Measurements from ENCODE around the gene TSACC. TPM values are rescaled to one million over a fixed set of nuclear protein-coding genes. Genes with fewer than 3 reads are reported as not detected.
"Not testable (repeated sequence)": the region's sequence is repeated elsewhere in the genome, so short reads cannot be mapped to it uniquely, and the experiment has no call there.

Gene TSACC
- total RNA-seq, 1 experiment from 2014 or later: 0.51 TPM

DNA sequence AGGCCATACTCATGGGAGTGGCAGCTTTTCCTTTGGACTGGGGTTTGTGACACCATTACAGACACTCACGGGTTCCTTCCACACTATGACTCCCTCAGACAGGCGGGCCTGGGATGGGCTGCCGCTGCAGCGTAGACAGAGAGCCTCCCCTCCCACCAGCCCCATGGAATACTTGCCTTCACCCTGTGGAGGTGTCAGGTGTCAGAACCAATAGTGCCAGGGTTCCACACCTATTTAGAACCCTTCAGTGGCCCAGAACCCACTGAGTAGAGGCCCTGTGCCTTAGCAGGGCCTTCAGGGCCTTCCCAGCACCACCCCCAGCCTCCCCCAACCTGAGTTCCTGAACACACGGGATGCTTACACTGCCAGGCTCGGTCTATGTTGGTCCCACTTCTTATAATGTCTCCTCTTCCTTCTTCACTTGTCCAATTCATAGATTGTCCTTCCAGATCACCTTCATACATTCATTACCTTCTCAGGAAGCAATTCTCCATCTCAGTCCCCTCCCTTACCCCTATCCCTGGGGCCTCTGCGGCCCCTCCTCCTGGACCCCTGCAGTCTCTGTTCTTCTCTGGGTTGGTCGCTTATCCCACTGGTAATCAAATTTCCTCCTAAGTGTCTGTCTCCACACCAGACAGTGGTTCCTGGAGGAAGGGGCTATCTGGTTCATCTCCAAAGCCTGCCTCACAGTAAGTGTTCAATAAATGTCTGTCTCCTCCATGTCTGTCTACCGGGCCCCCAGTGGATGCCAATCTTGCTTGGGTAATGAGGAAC is 29.2 kb downstream of the TSACC start:
- H3K4me1 ChIP-seq (ENCODE audit: insufficient read depth, low read length): peaks cover 5% of the 10 kb centered on the region; the same call in 1 of the 2 replicates
- ChIA-PET CTCF (no interaction called here), POLR2A (ENCODE audit: unreplicated experiment) (no interaction called here)
- H3K4me3 ChIP-seq (ENCODE audit: low read length): no peak overlapping the region
- DNase-seq (no peak), ATAC-seq (no peak)
- no TSS peak for BruUV-seq (replicated peaks)
- no peak overlapping the region for H3K27ac ChIP-seq (ENCODE audit: low read length)
- no peaks in the 10 kb centered on the region for H3F3A ChIP-seq (ENCODE audit: low read length, unreplicated experiment)
- no peak overlapping the region for H3K9ac ChIP-seq (ENCODE audit: low read length)
- no peak overlapping the region for H3K4me2 ChIP-seq (ENCODE audit: low read length)
- no peaks in the 10 kb centered on the region for H4K20me1 ChIP-seq (ENCODE audit: low read length)
- H3K9me2 ChIP-seq (replicated peaks; ENCODE audit: low read length): no peaks in the 10 kb centered on the region
- H3K79me2 ChIP-seq (ENCODE audit: low read length): no peaks in the 10 kb centered on the region
- H2AFZ ChIP-seq (ENCODE audit: low read length): no peak overlapping the region
- intact Hi-C loops (cut with micrococcal nuclease): no loop called here
- TF ChIP-seq EZH2phosphoT487 (IDR thresholded peaks at IDR 0.05; ENCODE audit: borderline replicate concordance, low read length) (no peak), EZH2 (IDR thresholded peaks at IDR 0.05; ENCODE audit: low read length, unreplicated experiment) (no peak)
- TF ChIP-seq, protein P1, sequence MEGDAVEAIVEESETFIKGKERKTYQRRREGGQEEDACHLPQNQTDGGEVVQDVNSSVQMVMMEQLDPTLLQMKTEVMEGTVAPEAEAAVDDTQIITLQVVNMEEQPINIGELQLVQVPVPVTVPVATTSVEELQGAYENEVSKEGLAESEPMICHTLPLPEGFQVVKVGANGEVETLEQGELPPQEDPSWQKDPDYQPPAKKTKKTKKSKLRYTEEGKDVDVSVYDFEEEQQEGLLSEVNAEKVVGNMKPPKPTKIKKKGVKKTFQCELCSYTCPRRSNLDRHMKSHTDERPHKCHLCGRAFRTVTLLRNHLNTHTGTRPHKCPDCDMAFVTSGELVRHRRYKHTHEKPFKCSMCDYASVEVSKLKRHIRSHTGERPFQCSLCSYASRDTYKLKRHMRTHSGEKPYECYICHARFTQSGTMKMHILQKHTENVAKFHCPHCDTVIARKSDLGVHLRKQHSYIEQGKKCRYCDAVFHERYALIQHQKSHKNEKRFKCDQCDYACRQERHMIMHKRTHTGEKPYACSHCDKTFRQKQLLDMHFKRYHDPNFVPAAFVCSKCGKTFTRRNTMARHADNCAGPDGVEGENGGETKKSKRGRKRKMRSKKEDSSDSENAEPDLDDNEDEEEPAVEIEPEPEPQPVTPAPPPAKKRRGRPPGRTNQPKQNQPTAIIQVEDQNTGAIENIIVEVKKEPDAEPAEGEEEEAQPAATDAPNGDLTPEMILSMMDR (conservative IDR thresholded peaks at IDR 0.05; ENCODE audit: low read depth, low read length): no peak
- H3K9me3 ChIP-seq (ENCODE audit: low read length): no peaks in the 10 kb centered on the region
- no peaks in the 10 kb centered on the region for H3K27me3 ChIP-seq (ENCODE audit: low read length)
- no peaks in the 10 kb centered on the region for H3K36me3 ChIP-seq (ENCODE audit: low read depth, low read length)

DNA sequence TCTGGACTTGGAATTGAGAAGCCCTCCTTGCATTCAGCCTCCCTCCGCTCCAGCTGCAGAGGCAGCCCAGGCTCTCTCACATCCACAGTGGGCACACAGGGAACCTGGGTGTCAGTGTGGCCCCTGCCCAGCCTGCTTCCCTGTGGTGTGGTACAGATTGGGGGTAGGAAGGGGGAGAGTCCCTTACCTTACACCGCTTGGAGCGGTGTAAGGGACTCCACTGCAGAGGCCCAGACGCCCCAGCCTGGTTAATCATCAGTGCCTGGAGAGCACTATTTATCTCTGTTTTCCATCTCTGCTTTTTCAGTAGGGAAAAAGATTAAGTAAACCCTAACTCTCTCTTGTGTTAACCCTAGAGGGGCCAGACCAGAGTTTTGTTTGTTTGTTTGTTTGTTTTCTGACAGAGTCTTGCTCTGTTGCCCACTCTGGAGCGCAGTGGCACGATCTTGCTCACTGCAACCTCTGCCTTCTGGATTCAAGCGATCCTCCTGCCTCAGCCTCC is 29.9 kb downstream of the TSACC start:
- H3K4me1 ChIP-seq (ENCODE audit: insufficient read depth, low read length): peaks cover 5% of the 10 kb centered on the region; the same call in 1 of the 2 replicates
- H3K4me3 ChIP-seq (ENCODE audit: low read length): no peak overlapping the region
- no peaks in the 10 kb centered on the region for H3K79me2 ChIP-seq (ENCODE audit: low read length)
- no peaks in the 10 kb centered on the region for H3K27me3 ChIP-seq (ENCODE audit: low read length)
- no peak overlapping the region for H3K4me2 ChIP-seq (ENCODE audit: low read length)
- ATAC-seq (0 out of 2 replicates have a peak, but pooled peaks have one; percentile 8), DNase-seq (no peak)
- no peak for TF ChIP-seq EZH2phosphoT487 (IDR thresholded peaks at IDR 0.05; ENCODE audit: borderline replicate concordance, low read length)
- TF ChIP-seq EZH2 (IDR thresholded peaks at IDR 0.05; ENCODE audit: low read length, unreplicated experiment): no peak
- no peaks in the 10 kb centered on the region for H3K9me2 ChIP-seq (replicated peaks; ENCODE audit: low read length)
- H3K9ac ChIP-seq (ENCODE audit: low read length): no peak overlapping the region
- ChIA-PET POLR2A (ENCODE audit: unreplicated experiment) (interaction anchor here (0.5 kb wide), 1 partner anchor 279 kb away, joined by 9 read pairs; no protein-coding TSS in a partner anchor), CTCF (no interaction called here)
- H3K9me3 ChIP-seq (ENCODE audit: low read length): no peaks in the 10 kb centered on the region
- no peak overlapping the region for H3K27ac ChIP-seq (ENCODE audit: low read length)
- H2AFZ ChIP-seq (ENCODE audit: low read length): no peak overlapping the region
- no peaks in the 10 kb centered on the region for H3F3A ChIP-seq (ENCODE audit: low read length, unreplicated experiment)
- intact Hi-C loops (cut with micrococcal nuclease): no loop called here
- H3K36me3 ChIP-seq (ENCODE audit: low read depth, low read length): no peaks in the 10 kb centered on the region
- H4K20me1 ChIP-seq (ENCODE audit: low read length): no peaks in the 10 kb centered on the region
- no TSS peak for BruUV-seq (replicated peaks)

GRCh38 chr1:156368889-156369684 is 30.8 kb downstream of the TSACC start, which contains the start of gene RHBG:
TSS of gene RHBG (plus strand) at chr1:156369211. CDS start at chr1:156369250, 39 bp downstream.
- H3K27me3 ChIP-seq (ENCODE audit: low read length): no peaks in the 10 kb centered on the region
- BruUV-seq (replicated peaks): no TSS peak
- ATAC-seq (peak; percentile 92), DNase-seq (peak; percentile 72)
- H3K4me3 ChIP-seq (ENCODE audit: low read length): peak within 1 kb of the TSS; percentile 80
- H3F3A ChIP-seq (ENCODE audit: low read length, unreplicated experiment): no peaks in the 10 kb centered on the region
- H4K20me1 ChIP-seq (ENCODE audit: low read length): no peaks in the 10 kb centered on the region
- no peaks in the 10 kb centered on the region for H3K79me2 ChIP-seq (ENCODE audit: low read length)
- POLR2A ChIA-PET (ENCODE audit: unreplicated experiment): interaction anchor here (0.5 kb wide), 1 partner anchor 279 kb away, joined by 9 read pairs; no protein-coding TSS in a partner anchor
- peak within 1 kb of the TSS; percentile 98 for H2AFZ ChIP-seq (ENCODE audit: low read length)
- CTCF ChIA-PET: no interaction called here
- H3K9ac ChIP-seq (ENCODE audit: low read length): peak within 1 kb of the TSS; percentile 53
- intact Hi-C loops (cut with micrococcal nuclease): no loop called here
- peak within 1 kb of the TSS; percentile 99 for H3K4me2 ChIP-seq (ENCODE audit: low read length)
- TF ChIP-seq EZH2 (IDR thresholded peaks at IDR 0.05; ENCODE audit: low read length, unreplicated experiment) (no peak), EZH2phosphoT487 (IDR thresholded peaks at IDR 0.05; ENCODE audit: borderline replicate concordance, low read length) (no peak)
- TF ChIP-seq, protein P1 (conservative IDR thresholded peaks at IDR 0.05; ENCODE audit: low read depth, low read length): no peak
- H3K4me1 ChIP-seq (ENCODE audit: insufficient read depth, low read length): peaks cover 5% of the 10 kb centered on the region; the same call in 1 of the 2 replicates
- H3K9me3 ChIP-seq (ENCODE audit: low read length): no peaks in the 10 kb centered on the region
- no peak within 1 kb of the TSS for H3K27ac ChIP-seq (ENCODE audit: low read length)
- no peaks in the 10 kb centered on the region for H3K9me2 ChIP-seq (replicated peaks; ENCODE audit: low read length)
- H3K36me3 ChIP-seq (ENCODE audit: low read depth, low read length): no peaks in the 10 kb centered on the region

DNA sequence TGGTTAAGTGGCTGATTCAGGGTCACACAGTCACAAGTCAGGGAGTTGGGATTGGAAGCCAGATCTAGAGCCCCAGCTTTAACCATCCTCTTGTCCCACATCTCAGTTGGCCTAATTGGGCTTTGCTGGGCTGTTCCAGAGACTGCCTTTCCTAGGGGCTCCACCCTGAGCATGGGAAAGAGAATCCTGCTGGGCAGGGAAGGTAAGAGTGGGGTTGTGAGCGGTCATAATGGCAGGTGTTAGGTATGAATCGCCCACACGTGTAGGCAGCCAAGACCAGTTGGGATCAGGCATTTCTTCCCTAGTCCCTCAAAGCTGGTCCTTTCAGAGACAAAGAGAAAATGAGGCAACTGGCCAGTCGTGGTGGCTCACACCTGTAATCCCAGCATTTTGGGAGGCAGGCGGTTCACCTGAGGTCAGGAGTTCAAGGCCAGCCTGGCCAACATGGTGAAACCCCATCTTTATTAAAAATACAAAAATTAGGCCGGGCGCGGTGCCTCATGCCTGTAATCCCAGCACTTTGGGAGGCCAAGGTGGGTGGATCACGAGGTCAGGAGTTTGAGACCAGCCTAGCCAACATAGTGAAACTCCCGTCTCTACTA is 31.5 kb downstream of the TSACC start:
- DNase-seq; H3K36me3 ChIP-seq (ENCODE audit: low read depth, low read length); BruUV-seq (replicated peaks); H3F3A ChIP-seq (ENCODE audit: low read length, unreplicated experiment); CTCF ChIA-PET; H3K27me3 ChIP-seq (ENCODE audit: low read length); H3K27ac ChIP-seq (ENCODE audit: low read length); intact Hi-C loops (cut with micrococcal nuclease); H3K79me2 ChIP-seq (ENCODE audit: low read length); POLR2A ChIA-PET (ENCODE audit: unreplicated experiment); H4K20me1 ChIP-seq (ENCODE audit: low read length); H3K9me3 ChIP-seq (ENCODE audit: low read length); H3K9me2 ChIP-seq (replicated peaks; ENCODE audit: low read length); H3K4me1 ChIP-seq (ENCODE audit: insufficient read depth, low read length): not testable (repeated sequence)
- H2AFZ ChIP-seq (ENCODE audit: low read length): peak overlapping the region; percentile 98
- H3K4me3 ChIP-seq (ENCODE audit: low read length): peak overlapping the region; percentile 80
- H3K9ac ChIP-seq (ENCODE audit: low read length): peak overlapping the region; percentile 53; the same call in 1 of the 2 replicates
- peak; percentile 7 for ATAC-seq
- peak overlapping the region; percentile 99 for H3K4me2 ChIP-seq (ENCODE audit: low read length)
